Loucy (cell line): ENCODE results near the gene SLC39A11.

Source experiments
- EZH2phosphoT487 ChIP-seq: fragments of 200-600 bp; IDR thresholded peaks from 2 replicates; pipeline ENCODE4 v1.6.1; 2018; ENCODE audit warnings: antibody characterized with exemption, mild to moderate bottlenecking, moderate library complexity, borderline replicate concordance
- TF ChIP-seq, protein P1 (sequence below): fragments of 200-600 bp; sonication (generic); conservative IDR thresholded peaks from 2 replicates; pipeline ENCODE4 v1.5.1; 2014; ENCODE audit warnings: mild to moderate bottlenecking, antibody characterized with exemption, low read length

DNA sequence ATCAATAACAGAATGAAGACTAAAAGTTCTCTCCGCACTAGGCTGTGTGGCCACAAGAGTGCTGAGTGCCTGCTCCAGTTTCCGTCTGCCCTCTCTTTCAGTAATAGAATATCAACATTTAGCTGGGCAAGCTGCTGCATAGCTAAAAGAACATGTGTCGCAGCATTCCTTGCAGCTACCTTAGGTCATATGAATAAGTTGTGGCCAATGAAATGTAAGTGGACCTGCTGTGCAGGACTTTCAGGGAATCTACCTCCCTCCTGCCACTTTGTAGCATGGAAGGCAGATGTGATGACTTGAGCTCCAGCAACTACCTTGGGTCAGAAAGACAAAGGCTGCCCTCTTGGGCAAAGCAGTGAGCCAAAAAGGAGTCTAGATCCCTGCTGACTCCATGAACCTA, 25.4 kb downstream of the SLC39A11 start:
- TF ChIP-seq, protein P1, sequence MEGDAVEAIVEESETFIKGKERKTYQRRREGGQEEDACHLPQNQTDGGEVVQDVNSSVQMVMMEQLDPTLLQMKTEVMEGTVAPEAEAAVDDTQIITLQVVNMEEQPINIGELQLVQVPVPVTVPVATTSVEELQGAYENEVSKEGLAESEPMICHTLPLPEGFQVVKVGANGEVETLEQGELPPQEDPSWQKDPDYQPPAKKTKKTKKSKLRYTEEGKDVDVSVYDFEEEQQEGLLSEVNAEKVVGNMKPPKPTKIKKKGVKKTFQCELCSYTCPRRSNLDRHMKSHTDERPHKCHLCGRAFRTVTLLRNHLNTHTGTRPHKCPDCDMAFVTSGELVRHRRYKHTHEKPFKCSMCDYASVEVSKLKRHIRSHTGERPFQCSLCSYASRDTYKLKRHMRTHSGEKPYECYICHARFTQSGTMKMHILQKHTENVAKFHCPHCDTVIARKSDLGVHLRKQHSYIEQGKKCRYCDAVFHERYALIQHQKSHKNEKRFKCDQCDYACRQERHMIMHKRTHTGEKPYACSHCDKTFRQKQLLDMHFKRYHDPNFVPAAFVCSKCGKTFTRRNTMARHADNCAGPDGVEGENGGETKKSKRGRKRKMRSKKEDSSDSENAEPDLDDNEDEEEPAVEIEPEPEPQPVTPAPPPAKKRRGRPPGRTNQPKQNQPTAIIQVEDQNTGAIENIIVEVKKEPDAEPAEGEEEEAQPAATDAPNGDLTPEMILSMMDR: no peak
- no peak for TF ChIP-seq EZH2phosphoT487
